Keratinocyte (primary cell): Measurements from ENCODE around the gene SAMD15. TPM values are rescaled to one million over a fixed set of nuclear protein-coding genes. Genes with fewer than 3 reads are reported as not detected.

ENCODE experiments used
- DNase-seq: peaks from one replicate; pipeline ENCODE4 v3.0.0-alpha.2; 2011; ENCODE audit warnings: low read depth, missing footprints, low spot score
- FAIRE-seq: peaks from 2 replicates; lab custom pipeline; 2011; peaks lifted over from hg19 to GRCh38; lab: Jason Lieb, UNC
- H2AFZ ChIP-seq: 2 replicates; pipeline ENCODE4 v1.6.0; 2012; ENCODE audit warnings: low read length, control low read depth, inconsistent platforms; ENCODE audit not compliant: control insufficient read depth
- H3K27ac ChIP-seq: 2 replicates; pipeline ENCODE4 v1.5.1; 2011; ENCODE audit warnings: low read length; ENCODE audit not compliant: control insufficient read depth, insufficient read depth
- H3K27me3 ChIP-seq: 3 replicates; pipeline ENCODE4 v1.6.0; 2011; ENCODE audit warnings: low read length; ENCODE audit not compliant: control insufficient read depth, insufficient read depth; ENCODE audit errors: extremely low read depth
- H3K36me3 ChIP-seq, 2 experiments: 2 replicates in 1 of 2; 3 replicates in 1 of 2; pipeline ENCODE4 v1.5.1; 2011; ENCODE audit warnings: low read length in 2 of 2, mild to moderate bottlenecking in 1 of 2; ENCODE audit not compliant: control insufficient read depth in 2 of 2, insufficient read depth in 2 of 2; ENCODE audit errors: extremely low read depth in 1 of 2
- H3K4me1 ChIP-seq: 3 replicates; pipeline ENCODE4 v1.5.1; 2011; ENCODE audit warnings: low read length; ENCODE audit not compliant: control insufficient read depth, insufficient read depth; ENCODE audit errors: extremely low read depth
- H3K4me2 ChIP-seq: 3 replicates; pipeline ENCODE4 v1.6.0; 2011; ENCODE audit warnings: low read depth, low read length; ENCODE audit not compliant: control insufficient read depth, insufficient read depth; ENCODE audit errors: extremely low read depth
- H3K4me3 ChIP-seq, 3 experiments: fragments of 200-600 bp in 1 of 3; sonication (generic) in 1 of 3; 2 replicates in 2 of 3; 3 replicates in 1 of 3; pipeline ENCODE4 v1.5.1; 2011 to 2016; ENCODE audit warnings: low read length in 3 of 3, mild to moderate bottlenecking in 3 of 3, control low read depth in 2 of 3, inconsistent platforms in 1 of 3, low read depth in 1 of 3, mixed read lengths in 1 of 3, mixed run types in 1 of 3, moderate library complexity in 1 of 3; ENCODE audit not compliant: control insufficient read depth in 2 of 3, insufficient read depth in 2 of 3; ENCODE audit errors: extremely low read depth in 1 of 3
- H3K79me2 ChIP-seq: 2 replicates; pipeline ENCODE4 v1.6.0; 2012; ENCODE audit warnings: low read length; ENCODE audit not compliant: control insufficient read depth, insufficient read depth
- H3K9ac ChIP-seq: 3 replicates; pipeline ENCODE4 v1.6.0; 2011; ENCODE audit warnings: low read length; ENCODE audit not compliant: control insufficient read depth, insufficient read depth; ENCODE audit errors: extremely low read depth
- H3K9me1 ChIP-seq: 3 replicates; pipeline ENCODE4 v1.6.0; 2011; ENCODE audit warnings: low read length; ENCODE audit not compliant: control insufficient read depth, insufficient read depth; ENCODE audit errors: extremely low read depth
- H3K9me3 ChIP-seq: 2 replicates; pipeline ENCODE4 v1.5.1; 2012; ENCODE audit warnings: low read depth, low read length; ENCODE audit not compliant: control insufficient read depth
- H4K20me1 ChIP-seq: 3 replicates; pipeline ENCODE4 v1.6.0; 2011; ENCODE audit warnings: low read length; ENCODE audit not compliant: control insufficient read depth, insufficient read depth; ENCODE audit errors: extremely low read depth
- CTCF ChIP-seq, 3 experiments: IDR thresholded peaks in 1 of 3; conservative IDR thresholded peaks in 1 of 3; optimal IDR thresholded peaks in 1 of 3; 2 replicates in 2 of 3; 3 replicates in 1 of 3; pipeline versions ENCODE3 to v1.5.1; 2011; ENCODE audit warnings: low read length in 3 of 3, mild to moderate bottlenecking in 3 of 3, moderate library complexity in 2 of 3, control low read depth in 1 of 3, inconsistent platforms in 1 of 3; ENCODE audit not compliant: insufficient read depth in 2 of 3; ENCODE audit errors: extremely low read depth in 1 of 3
- EZH2 ChIP-seq: IDR thresholded peaks from one replicate; pipeline ENCODE4 v1.6.1; 2012; ENCODE audit warnings: inconsistent platforms, mild to moderate bottlenecking, low read length, moderate library complexity
- dilution Hi-C: fragments of 300-500 bp; cut with MboI; formaldehyde crosslinking; loops from one replicate; pipeline ENCODE4 v1.7.0; 2020; ENCODE audit warnings: low sequenced_read_pairs; ENCODE audit not compliant: extremely low pct_ligation_motif_present
- polyA plus RNA-seq, 5 experiments: library from polyadenylated mRNA; depleted of rRNA in 3 of 5; stranded (reverse) in 3 of 5; stranded (forward) in 1 of 5; unstranded in 1 of 5; fragments of >200 nt; gene quantifications; 1 replicate in 1 of 5; 2 replicates in 3 of 5; 3 replicates in 1 of 5; pipeline versions ENCODE4 v1.2.1 to v1.2.3, GENCODE V29; 2011 to 2012; ENCODE audit warnings: missing spikeins in 2 of 5, low read depth in 1 of 5, low replicate concordance in 1 of 5

Gene SAMD15
- polyA plus RNA-seq, 1 donor (not counting 4 experiments of a cell fraction or from before 2014, with no cell fraction given): 0.77 TPM

GRCh38 chr14:77375973-77376770 lies 1.0 kb upstream of the SAMD15 start:
- Histone ChIP-seq H3K9me3 (no peaks in the 10 kb centered on the region), H3K9me1 (no peaks in the 10 kb centered on the region), H3K4me1 (peaks cover 11% of the 10 kb centered on the region), H2AFZ (peak overlapping the region; percentile 95), H4K20me1 (no peaks in the 10 kb centered on the region), H3K27ac (peak overlapping the region; percentile 79), H3K27me3 (no peaks in the 10 kb centered on the region), H3K4me2 (peak overlapping the region; percentile 94), H3K36me3 (no peaks in the 10 kb centered on the region), H3K79me2 (peaks cover 18% of the 10 kb centered on the region), H3K9ac (peak overlapping the region; percentile 87), H3K4me3 (peak overlapping the region; percentile 75 to 84 (median 82))
- DNase-seq (no peak), FAIRE-seq (no peak)
- dilution Hi-C loops: no loop called here
- TF ChIP-seq EZH2: no peak
- TF ChIP-seq CTCF (optimal IDR thresholded peaks at IDR 0.05 in 1 of 3, IDR thresholded peaks at IDR 0.05 in 1 of 3, conservative IDR thresholded peaks at IDR 0.05 in 1 of 3; ENCODE audit: extremely low read depth in 1 of 3, insufficient read depth in 2 of 3, low read length in 3 of 3): no peak

GRCh38 chr14:77377502-77377844 lies 294 bp downstream of the SAMD15 start:
- dilution Hi-C loops: no loop called here
- Histone ChIP-seq H3K9me3 (no peaks in the 10 kb centered on the region), H3K4me3 (peak overlapping the region; percentile 75 to 84 (median 82)), H3K9me1 (no peaks in the 10 kb centered on the region), H3K27ac (no peak overlapping the region), H2AFZ (peak overlapping the region; percentile 95), H3K27me3 (no peaks in the 10 kb centered on the region), H3K4me2 (peak overlapping the region; percentile 93), H3K36me3 (no peaks in the 10 kb centered on the region), H3K79me2 (peaks cover 18% of the 10 kb centered on the region), H3K9ac (peak overlapping the region; percentile 87), H3K4me1 (peaks cover 11% of the 10 kb centered on the region), H4K20me1 (no peaks in the 10 kb centered on the region)
- DNase-seq: no peak
- FAIRE-seq: no peak
- TF ChIP-seq EZH2 (no peak), CTCF (optimal IDR thresholded peaks at IDR 0.05 in 1 of 3, IDR thresholded peaks at IDR 0.05 in 1 of 3, conservative IDR thresholded peaks at IDR 0.05 in 1 of 3; ENCODE audit: extremely low read depth in 1 of 3, insufficient read depth in 2 of 3, low read length in 3 of 3) (no peak)
